AG20443 (cell line): Measurements from ENCODE around the gene CALD1.

Source experiments
- DNase-seq: peaks from one replicate; pipeline ENCODE4 v3.0.0; 2012; ENCODE audit warnings: low spot score, mixed read lengths

The CALD1 gene

GRCh38 chr7:134827436-134827835 lies 48.0 kb downstream of the CALD1 start:
- DNase-seq = no peak

- peak; percentile 31 for DNase-seq
Observed at GRCh38 chr7:134827889-134828288, 48.5 kb downstream of the CALD1 start.

DNA sequence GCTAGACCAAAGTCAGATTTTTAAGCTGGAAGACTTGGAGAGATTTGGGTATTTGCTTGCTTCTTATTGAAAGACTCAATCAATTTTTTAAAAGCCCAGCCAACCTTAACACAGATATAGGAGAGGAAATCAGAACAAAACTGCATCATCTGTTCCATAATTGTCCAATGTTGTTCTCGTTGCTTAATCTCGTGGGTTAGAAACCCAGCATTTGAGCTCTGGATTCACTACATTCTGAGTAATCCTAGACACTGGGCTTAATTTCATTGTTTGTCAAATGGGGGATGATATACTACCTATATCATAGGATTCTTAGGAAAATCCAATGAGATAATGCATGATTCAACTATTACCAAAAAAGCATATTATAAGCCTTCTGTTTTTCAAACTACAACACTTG lies 48.9 kb downstream of the CALD1 start:
- no peak for DNase-seq

DNA sequence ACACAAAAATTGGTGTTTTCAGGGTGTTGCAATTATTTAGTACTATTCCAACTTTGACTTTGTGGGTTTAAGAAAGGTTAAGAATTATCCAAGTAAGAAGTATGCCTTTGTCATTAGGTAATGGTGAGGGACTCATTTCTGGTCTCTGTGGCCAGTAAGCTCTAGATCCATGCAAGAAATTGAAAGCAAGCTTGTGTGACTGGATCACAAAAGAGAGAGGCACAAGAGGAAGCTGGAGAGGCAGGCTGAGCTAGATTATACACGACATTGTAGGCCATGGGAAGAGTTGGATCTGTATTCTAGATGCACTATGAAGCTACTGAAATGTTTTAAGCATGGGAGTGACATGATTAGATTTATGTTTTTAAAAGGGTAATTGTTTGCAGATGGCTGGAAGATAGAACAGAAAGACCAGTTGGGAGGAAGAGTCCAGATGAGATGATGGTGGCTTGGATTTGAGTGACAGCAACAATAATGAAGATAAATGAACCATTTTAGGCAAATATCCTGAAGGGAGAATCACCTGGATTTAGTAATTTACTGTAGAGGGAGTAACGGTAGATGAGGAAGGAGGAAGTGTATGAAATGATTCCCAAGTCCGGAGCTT lies 50.0 kb downstream of the CALD1 start:
- DNase-seq = no peak

- no peak for DNase-seq
Observed at GRCh38 chr7:134831862-134832261, 52.4 kb downstream of the CALD1 start.

DNA sequence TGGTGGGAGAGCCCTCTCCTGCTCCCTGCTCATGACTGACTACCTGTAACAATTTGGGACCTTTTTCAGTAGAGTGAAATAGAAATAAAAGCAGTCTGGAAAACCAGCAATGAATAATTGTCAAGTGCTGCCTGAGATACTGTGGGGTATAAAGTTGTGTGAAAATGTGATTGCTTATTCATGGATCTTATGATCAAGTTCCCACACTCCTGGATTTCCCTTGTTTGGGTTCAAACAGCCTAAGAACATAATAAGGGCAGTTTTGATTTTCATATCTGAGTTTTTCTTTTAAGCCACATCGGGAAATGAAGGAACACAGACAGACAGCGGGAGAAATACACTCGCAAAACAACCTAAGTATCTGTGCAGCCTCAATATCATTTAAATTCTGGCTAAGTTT lies 52.9 kb downstream of the CALD1 start:
- no peak for DNase-seq

GRCh38 chr7:134834689-134835462 lies 55.4 kb downstream of the CALD1 start:
- DNase-seq = peak; percentile 42

- DNase-seq = no peak
Observed at GRCh38 chr7:134835463-134835823, 56.0 kb downstream of the CALD1 start.

- DNase-seq = no peak
Observed at GRCh38 chr7:134836447-134836846, 57.0 kb downstream of the CALD1 start.

DNA sequence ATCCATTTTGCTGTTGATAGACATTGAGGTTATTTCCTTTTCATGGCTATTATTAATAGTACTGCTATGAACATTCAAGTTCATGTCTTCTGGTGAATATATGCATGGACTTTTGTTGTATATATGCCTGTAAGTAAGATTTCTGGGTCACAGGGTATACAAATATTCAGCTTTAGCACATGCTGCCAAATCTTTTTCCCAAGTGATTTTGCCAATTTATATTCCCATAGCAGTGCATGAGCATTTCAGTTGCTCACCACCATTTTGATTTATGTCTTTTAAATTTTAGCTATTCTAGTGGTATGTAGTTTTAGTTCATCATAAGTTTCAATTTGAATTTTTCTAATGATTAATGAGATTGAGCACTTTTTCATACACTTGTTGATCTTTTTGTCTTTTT lies 59.9 kb downstream of the CALD1 start:
- no peak for DNase-seq

DNA sequence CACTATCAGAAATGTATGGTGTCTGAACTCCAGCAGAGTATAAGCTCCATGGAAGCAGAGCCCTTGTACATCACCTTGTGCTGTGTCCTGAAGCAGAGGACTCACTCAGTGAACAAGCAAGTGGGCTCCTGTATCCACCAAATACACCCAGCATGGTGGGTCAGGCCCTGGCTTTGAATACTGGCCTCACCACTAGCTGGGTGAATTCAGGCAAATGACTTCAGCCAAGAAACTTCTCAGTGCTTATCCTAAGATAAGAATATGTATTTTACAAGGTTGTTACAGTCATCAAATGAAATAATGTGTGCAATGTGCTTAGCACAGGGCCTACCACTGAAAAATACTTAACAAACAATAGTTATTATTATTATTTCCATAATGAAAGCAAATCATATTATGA lies 62.6 kb downstream of the CALD1 start:
- no peak for DNase-seq

GRCh38 chr7:134842886-134843430 lies 63.5 kb downstream of the CALD1 start:
- no peak for DNase-seq

DNA sequence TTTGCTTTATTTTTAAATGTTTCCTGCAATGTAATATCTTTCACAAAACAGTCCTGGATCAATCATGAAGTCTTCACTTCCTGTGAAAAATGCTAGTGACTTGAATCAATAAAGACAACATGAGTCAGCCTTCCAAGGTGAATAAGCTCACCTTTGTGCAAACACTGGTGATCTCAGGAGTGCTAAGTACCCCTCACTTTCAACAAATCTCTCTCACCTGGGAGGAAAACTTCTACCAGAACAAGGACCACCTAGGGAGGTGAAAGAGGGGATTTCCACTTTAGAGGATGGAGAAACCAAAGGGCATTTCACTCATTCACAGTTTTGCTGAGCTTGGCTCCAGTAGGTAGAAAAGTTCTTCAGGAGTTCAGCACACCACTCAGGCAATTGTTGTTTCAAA lies 64.8 kb downstream of the CALD1 start:
- no peak for DNase-seq

DNA sequence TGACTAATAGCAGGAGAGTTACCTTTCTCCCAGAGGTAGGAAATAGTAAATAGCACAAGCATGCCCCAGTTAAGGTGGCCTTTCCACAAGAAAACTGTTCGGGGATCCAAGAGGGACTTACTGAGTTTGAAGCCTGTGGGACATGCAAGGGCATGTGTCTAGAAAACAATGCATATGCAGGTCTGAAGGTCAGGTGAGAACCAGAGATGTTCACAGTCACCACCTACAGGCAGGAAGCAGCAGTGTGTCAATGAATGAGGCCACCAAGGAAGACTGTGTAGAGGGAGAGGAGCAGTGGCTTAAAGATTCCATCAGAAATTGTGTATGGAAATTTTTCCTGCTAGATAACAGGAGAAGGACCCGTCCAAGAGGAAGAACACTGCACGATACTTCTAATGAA lies 66.0 kb downstream of the CALD1 start:
- DNase-seq = no peak

GRCh38 chr7:134847851-134848588 lies 68.6 kb downstream of the CALD1 start:
- DNase-seq = no peak

DNA sequence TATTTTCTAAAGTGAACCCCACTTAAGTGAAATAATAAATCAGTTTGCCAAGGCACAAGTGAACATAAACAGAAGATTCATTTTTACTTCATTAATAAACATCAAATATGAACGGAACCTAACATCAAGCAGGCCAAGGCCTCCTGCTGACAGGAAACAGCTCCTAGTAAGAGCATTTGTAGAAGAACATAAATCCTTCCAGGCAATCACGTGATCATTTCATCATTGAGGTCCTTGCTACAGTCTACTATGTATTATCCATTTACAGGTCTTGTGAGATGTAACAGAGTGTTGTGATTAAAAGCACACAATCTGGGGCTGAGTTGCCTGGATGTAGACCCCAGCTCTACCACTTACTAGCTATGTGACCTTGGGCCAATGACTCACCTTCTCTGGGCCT lies 70.6 kb downstream of the CALD1 start:
- no peak for DNase-seq

DNA sequence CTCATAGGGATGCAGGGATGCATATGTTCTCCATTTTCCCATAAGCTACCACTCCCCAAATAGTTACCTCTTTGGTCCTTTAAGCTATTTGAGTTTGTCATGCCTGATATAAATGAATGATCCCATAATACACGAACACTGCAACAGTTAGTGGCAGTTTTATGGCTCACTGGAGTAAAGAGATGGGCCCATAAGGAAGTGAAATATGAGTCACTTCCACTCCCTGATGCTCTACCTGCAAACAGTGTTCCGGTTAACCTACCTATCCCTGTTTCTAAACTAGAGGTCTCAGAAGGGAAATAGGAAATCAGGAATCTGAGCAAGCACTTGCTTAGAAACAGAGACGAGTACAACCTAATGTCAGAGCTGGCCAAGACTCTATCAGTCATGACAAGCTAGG lies 71.7 kb downstream of the CALD1 start:
- no peak for DNase-seq

GRCh38 chr7:134852625-134853024 lies 73.2 kb downstream of the CALD1 start:
- DNase-seq = no peak

DNA sequence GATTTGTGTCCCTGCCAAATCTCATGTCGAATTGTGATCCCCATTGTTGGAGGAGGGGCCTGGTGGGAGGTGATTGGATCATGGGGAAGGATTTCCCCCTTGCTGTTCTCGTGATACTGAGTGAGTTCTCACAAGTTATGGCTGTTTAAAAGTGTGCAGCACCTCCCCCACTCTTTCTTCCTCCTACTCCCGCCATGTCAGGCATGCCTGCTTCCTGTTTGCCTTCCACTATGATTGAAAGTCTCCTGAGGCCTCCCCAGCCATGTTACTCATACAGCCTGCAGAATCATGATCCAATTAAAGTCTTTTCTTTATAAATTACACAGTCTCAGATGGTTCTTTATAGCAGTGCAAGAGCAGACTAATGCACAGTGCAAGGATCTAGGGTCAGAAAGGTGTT lies 75.4 kb downstream of the CALD1 start:
- DNase-seq = no peak

GRCh38 chr7:134855442-134855841 lies 76.0 kb downstream of the CALD1 start:
- no peak for DNase-seq

DNA sequence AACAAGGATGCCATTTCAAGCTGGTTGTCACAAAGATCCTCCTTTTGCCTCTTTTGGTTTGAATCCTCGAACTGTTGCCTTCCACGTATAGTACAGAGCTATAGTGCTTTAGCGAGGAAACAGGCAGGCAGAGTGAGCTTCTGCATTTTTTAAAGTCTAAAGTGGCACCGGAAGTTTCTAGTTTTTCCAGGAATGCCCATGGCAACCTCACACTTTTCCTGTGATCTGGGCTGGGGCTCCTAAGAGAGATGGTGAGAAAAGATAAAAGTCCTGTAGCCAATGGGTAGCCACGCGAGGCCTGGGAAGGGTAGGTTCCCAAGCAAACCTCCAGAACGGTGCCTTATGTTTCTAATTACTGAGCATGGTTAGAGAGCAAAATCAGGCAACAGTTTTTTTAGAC lies 76.7 kb downstream of the CALD1 start:
- DNase-seq = peak; percentile 62

DNA sequence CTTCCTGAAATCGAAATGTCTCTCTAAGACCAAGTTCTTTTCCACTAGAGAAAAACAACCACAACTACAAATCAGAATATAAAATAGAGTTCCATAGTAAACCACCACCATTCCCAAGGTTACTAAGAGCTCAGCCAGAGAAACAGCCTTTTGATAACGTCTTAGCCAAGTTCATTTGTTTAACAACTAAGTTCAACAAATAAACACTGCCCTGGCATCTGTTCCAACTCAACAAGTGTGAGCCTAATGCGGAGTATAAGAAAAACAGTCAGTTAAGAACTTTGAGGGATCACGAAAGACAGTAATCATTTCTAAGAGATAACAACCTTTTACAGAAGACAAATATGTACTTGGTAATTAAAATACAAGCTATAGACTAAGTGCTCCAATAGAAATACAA lies 77.3 kb downstream of the CALD1 start:
- DNase-seq = no peak

GRCh38 chr7:134857958-134858357 lies 78.5 kb downstream of the CALD1 start:
- DNase-seq = no peak
